Kidney (tissue), 22 donors: Measurements from ENCODE around the gene FAM156A. TPM values are rescaled to one million over a fixed set of nuclear protein-coding genes. Genes with fewer than 3 reads are reported as not detected.
A peak's percentile ranks its signal among the peaks of the same experiment; 100 is the strongest.
"Not testable (repeated sequence)": the region's sequence is repeated elsewhere in the genome, so short reads cannot be mapped to it uniquely, and the experiment has no call there.

Source experiments
- DNase-seq, 5 donors: peaks; one replicate each; pipeline ENCODE4 v3.0.0-alpha.2; 2013 to 2020
- FAIRE-seq: peaks from 2 replicates; lab custom pipeline; 2012; peaks lifted over from hg19 to GRCh38; lab: Jason Lieb, UNC
- H3K27ac ChIP-seq, 2 donors: one replicate each; pipeline ENCODE4 v1.7.0; 2013; ENCODE audit warnings: low read depth in 2 of 2, low read length in 2 of 2, inconsistent platforms in 1 of 2
- H3K27me3 ChIP-seq: one replicate; pipeline ENCODE4 v1.7.1; 2013; ENCODE audit warnings: low read length, inconsistent platforms; ENCODE audit not compliant: control insufficient read depth, insufficient read depth
- H3K36me3 ChIP-seq, 3 donors: one replicate each; pipeline versions ENCODE4 v1.7.0 to v1.7.1; 2013; ENCODE audit warnings: low read length in 3 of 3, control low read depth in 1 of 3, inconsistent platforms in 1 of 3; ENCODE audit not compliant: insufficient read depth in 3 of 3, control insufficient read depth in 2 of 3
- H3K4me1 ChIP-seq, 3 donors: one replicate each; pipeline versions ENCODE4 v1.7.0 to v1.7.1; 2013; ENCODE audit warnings: low read length in 3 of 3, inconsistent platforms in 1 of 3, low read depth in 1 of 3; ENCODE audit not compliant: control insufficient read depth in 2 of 3, insufficient read depth in 2 of 3
- H3K4me3 ChIP-seq, 3 donors: one replicate each; pipeline versions ENCODE4 v1.7.0 to v1.8.1; 2013; ENCODE audit warnings: low read length in 3 of 3, control low read depth in 1 of 3, inconsistent platforms in 1 of 3
- H3K9ac ChIP-seq, 3 donors: one replicate each; pipeline versions ENCODE4 v1.7.0 to v1.7.1; 2013; ENCODE audit warnings: low read length in 3 of 3, control low read depth in 1 of 3, inconsistent platforms in 1 of 3
- H3K9me3 ChIP-seq, 3 donors: one replicate each; pipeline versions ENCODE4 v1.7.0 to v1.7.1; 2013; ENCODE audit warnings: low read length in 3 of 3, control low read depth in 1 of 3, inconsistent platforms in 1 of 3; ENCODE audit not compliant: control insufficient read depth in 2 of 3, insufficient read depth in 1 of 3
- intact Hi-C: fragments of 100-400 bp; cut with DNase I; formaldehyde crosslinking; loops from one replicate; pipeline ENCODE4 v1.11.1; 2022
- long read RNA-seq, 10 donors: library from polyadenylated mRNA in 1 of 10; unstranded in 1 of 10; transcript quantifications; one replicate each; pipeline ENCODE4 v2.0.0 and lab custom pipeline, GENCODE V29; 2021 to 2026
- polyA plus RNA-seq: library from polyadenylated mRNA; stranded (reverse); fragments of 350-450 nt; fragmentation: Illumina TruSeq; extraction: RNeasy Lipid Tissue Mini Kit (QIAGEN cat#74804); gene quantifications from one replicate; pipeline ENCODE4 v1.2.3, GENCODE V29; 2014; ENCODE audit warnings: low read depth, low replicate concordance; ENCODE audit not compliant: insufficient read depth
- total RNA-seq: library from RNA; stranded (reverse); fragmentation: NEBNext Ultra II Directional; extraction: Animal tissue kit (Norgen Biotek cat#: 25700); gene quantifications from one replicate; pipeline ENCODE4 v1.2.1, GENCODE V29; 2021
- TF ChIP-seq, protein P1 (sequence below): IDR thresholded peaks from 3 replicates; pipeline ENCODE4 v1.5.1; 2012; ENCODE audit warnings: mild to moderate bottlenecking, moderate library complexity, borderline replicate concordance; ENCODE audit not compliant: insufficient read depth; ENCODE audit errors: extremely low read depth
- donor health status: control.
- donor health status: control.
- donor health status: control.
- donor health status: control.
- donor health status: control.
- donor health status: DM: yes; HTN: yes; CAD: no.
- donor health status: Normal renal cell carcinoma (clear cell type).

The FAM156A gene, protein sequence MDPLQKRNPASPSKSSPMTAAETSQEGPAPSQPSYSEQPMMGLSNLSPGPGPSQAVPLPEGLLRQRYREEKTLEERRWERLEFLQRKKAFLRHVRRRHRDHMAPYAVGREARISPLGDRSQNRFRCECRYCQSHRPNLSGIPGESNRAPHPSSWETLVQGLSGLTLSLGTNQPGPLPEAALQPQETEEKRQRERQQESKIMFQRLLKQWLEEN
- total RNA-seq (20.5 TPM), polyA plus RNA-seq (9.9 TPM)
- long read RNA-seq, donor 1, partial matches to known transcripts: 0 of 2 reads
- long read RNA-seq, donor 1, other reads (novel, unspliced or antisense): 0 of 2 reads
- long read RNA-seq, donor 2, partial matches to known transcripts: 0 of 7 reads
- long read RNA-seq, donor 2, other reads (novel, unspliced or antisense): 0 of 7 reads
- long read RNA-seq, donor 3, partial matches to known transcripts: 0 of 3 reads
- long read RNA-seq, donor 3, other reads (novel, unspliced or antisense): 0 of 3 reads
- long read RNA-seq, donor 4, partial matches to known transcripts: 0 of 9 reads
- long read RNA-seq, donor 4, other reads (novel, unspliced or antisense): 0 of 9 reads
- long read RNA-seq, donor 5, partial matches to known transcripts: 0 of 4 reads
- long read RNA-seq, donor 5, other reads (novel, unspliced or antisense): 0 of 4 reads
- long read RNA-seq, donor 6, partial matches to known transcripts: 0 of 2 reads
- long read RNA-seq, donor 6, other reads (novel, unspliced or antisense): 0 of 2 reads
- long read RNA-seq, donor 7, transcript FAM156A-221 (3 exons, 3,757 nt): major isoform, 7 of 24 reads
- long read RNA-seq, donor 7, partial matches to known transcripts: 0 of 24 reads
- long read RNA-seq, donor 7, other reads (novel, unspliced or antisense): 10 of 24 reads
- long read RNA-seq, donor 8, partial matches to known transcripts: 0 of 5 reads
- long read RNA-seq, donor 8, other reads (novel, unspliced or antisense): 0 of 5 reads
- long read RNA-seq, donor 9, partial matches to known transcripts: 0 of 1 reads
- long read RNA-seq, donor 9, other reads (novel, unspliced or antisense): 0 of 1 reads
- long read RNA-seq, donor 10, partial matches to known transcripts: 0 of 5 reads
- long read RNA-seq, donor 10, other reads (novel, unspliced or antisense): 0 of 5 reads

DNA sequence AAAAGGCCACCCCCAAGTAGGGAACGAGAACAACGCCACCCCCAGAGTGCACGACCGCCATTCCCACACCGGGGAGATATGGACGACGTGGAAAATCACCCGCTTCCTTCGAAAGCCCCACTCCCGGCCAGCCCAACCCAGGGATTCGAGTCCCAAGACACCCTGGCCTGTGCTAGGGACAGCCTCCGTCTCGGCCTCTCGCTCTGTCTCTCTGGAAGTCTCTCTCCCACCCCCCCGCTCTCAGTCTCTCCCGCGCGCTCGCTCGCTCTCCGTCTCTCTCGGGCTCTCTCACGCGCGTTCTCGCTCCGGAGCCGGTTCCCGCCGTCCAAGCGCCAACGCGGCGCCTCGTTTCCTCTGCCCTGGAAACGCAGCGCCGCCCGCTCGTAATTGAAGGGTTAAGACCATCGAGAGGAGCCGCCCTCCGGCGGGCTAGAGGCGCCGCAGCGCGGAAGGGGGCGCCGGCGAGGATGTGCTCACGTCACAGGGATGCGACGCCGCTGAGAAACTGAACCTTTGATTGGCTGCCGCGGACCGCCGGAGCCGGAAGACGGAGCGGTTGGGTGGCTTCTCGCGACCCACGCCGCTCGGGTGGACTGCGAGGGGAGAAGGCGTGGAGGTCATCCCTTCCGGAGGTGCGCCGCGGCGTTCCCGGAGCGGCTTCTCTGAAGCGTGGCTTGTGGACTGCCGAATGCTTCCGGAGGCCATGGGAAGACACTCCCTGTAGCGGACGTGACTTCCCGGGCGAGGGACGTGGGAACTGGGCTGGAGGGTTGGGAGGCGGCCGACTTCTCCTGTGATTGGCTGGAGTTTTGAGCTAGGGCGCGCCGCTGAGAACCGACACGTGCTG is at the start of gene FAM156A:
FAM156A (minus strand) TSS at position 406 of the 847 bp plus-strand sequence. CDS start 9,930 bp downstream, outside the sequence.
- H3K4me3 ChIP-seq, DNase-seq, H3K4me1 ChIP-seq, H3K36me3 ChIP-seq, H3K9me3 ChIP-seq, H3K27ac ChIP-seq, H3K9ac ChIP-seq, intact Hi-C loops, H3K27me3 ChIP-seq: not testable (repeated sequence)
- peak; percentile 97 for FAIRE-seq

DNA sequence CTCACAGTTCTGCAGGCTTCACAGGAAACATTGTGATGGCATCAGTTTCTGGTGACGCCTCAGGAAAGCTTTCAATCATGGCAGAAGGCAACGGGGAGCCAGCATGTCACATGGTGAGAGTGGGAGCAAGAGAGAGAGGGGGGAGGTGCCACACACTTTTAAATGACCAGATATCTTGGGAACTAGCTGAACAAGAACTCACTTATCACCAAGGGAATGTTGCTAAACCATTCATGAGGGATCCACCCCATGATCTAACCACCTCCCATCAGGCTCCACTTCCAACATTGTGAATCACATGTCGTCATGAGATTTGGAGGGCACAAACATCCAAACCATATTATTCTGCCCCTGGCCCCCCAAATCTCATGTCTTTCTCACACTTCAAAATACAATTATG is 47.0 kb upstream of the FAM156A start:
- TF ChIP-seq, protein P1, sequence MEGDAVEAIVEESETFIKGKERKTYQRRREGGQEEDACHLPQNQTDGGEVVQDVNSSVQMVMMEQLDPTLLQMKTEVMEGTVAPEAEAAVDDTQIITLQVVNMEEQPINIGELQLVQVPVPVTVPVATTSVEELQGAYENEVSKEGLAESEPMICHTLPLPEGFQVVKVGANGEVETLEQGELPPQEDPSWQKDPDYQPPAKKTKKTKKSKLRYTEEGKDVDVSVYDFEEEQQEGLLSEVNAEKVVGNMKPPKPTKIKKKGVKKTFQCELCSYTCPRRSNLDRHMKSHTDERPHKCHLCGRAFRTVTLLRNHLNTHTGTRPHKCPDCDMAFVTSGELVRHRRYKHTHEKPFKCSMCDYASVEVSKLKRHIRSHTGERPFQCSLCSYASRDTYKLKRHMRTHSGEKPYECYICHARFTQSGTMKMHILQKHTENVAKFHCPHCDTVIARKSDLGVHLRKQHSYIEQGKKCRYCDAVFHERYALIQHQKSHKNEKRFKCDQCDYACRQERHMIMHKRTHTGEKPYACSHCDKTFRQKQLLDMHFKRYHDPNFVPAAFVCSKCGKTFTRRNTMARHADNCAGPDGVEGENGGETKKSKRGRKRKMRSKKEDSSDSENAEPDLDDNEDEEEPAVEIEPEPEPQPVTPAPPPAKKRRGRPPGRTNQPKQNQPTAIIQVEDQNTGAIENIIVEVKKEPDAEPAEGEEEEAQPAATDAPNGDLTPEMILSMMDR: no peak
- H3K36me3 ChIP-seq: no peaks in the 10 kb centered on the region
- H3K4me1 ChIP-seq: peaks cover 0 to 7% (median 0%) of the 10 kb centered on the region in 3 donors
- no peaks in the 10 kb centered on the region for H3K9me3 ChIP-seq
- FAIRE-seq (no peak), DNase-seq (no peak)
- intact Hi-C loops: no loop called here
- no peak overlapping the region for H3K27ac ChIP-seq
- no peak overlapping the region for H3K9ac ChIP-seq
- no peak overlapping the region for H3K4me3 ChIP-seq
- H3K27me3 ChIP-seq: peaks cover 3% of the 10 kb centered on the region

DNA sequence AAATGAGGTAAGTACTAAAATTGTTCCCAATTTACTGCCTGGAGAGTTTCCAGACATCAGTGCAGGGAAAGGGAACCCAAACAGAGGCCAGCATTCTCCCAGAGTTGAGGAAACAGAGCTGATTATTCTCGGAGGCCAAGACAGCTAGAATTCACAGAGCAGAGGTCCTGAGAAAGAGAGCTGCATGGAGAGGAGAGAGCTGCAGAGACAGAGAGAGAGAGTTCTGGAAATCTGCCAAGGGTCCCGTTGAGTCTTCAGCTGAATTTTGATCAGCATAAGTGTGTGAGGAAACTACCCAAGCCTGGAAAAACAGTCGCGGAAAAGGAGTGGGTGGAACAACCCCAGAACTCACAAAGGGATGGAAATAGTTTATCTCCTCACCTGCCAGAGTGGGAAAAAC is 46.5 kb upstream of the FAM156A start:
- intact Hi-C loops: no loop called here
- H3K9me3 ChIP-seq: no peaks in the 10 kb centered on the region
- FAIRE-seq (no peak), DNase-seq (peak in 1 of 5 donors; percentile 19)
- H3K9ac ChIP-seq: no peak overlapping the region
- TF ChIP-seq, protein P1: no peak
- peaks cover 3% of the 10 kb centered on the region for H3K27me3 ChIP-seq
- H3K4me3 ChIP-seq: no peak overlapping the region
- H3K36me3 ChIP-seq: no peaks in the 10 kb centered on the region
- peaks cover 0 to 7% (median 0%) of the 10 kb centered on the region in 3 donors for H3K4me1 ChIP-seq
- no peak overlapping the region for H3K27ac ChIP-seq
